Measurements from ENCODE around the gene EIF3K.

DNA sequence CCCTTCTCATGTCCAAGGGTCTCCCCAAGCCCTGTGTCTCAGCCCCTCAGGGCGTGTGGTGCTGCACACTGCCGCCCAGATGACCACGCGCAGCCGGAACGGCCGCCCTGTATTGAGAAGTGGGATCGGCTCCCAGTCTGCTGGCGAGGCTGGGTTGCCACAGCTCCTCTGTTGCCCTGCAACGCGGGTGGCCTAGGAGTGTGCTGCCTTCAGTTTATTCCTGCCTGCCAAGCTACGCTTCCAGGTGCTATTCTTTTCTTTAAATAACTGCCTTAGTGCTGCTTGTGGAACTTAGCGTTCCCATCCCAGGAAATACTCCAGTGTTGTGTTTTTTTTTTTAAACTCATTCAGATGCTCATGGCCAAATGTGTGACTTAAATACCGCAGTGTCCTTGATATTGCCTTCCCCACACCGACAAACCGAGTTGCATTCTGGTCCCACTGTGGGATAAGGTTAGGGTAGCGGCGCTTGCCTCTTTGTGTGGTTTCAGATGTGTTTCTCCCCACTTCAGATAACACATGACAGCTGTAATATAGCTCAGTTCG, 45.0 kb downstream of the EIF3K start:
- TF ChIP-seq GATA2 (IDR thresholded peaks at IDR 0.05; ENCODE audit: low read depth, low read length) (no peak), GATA3 (IDR thresholded peaks at IDR 0.05; ENCODE audit: low read depth, low read length) (no peak)
